Lower lobe of right lung (tissue), 2 donors: Measurements from ENCODE around the gene NDUFS5. TPM values are rescaled to one million over a fixed set of nuclear protein-coding genes. Genes with fewer than 3 reads are reported as not detected.

Experiments used
- ATAC-seq, 2 donors: fragments of 200-7000 bp; cut with Tn5 transposase; one replicate each; pipeline ENCODE4 v1.9.1; 2020 to 2022; ENCODE audit warnings: mild to moderate bottlenecking in 2 of 2, moderate library complexity in 2 of 2
- DNase-seq: peaks from one replicate; pipeline ENCODE4 v3.0.0-alpha.2; 2020
- H3K27ac ChIP-seq: fragments of 200-600 bp; one replicate; pipeline ENCODE4 v1.8.0; 2022
- H3K27me3 ChIP-seq: fragments of 200-600 bp; one replicate; pipeline ENCODE4 v1.8.0; 2022; ENCODE audit warnings: low read depth
- H3K36me3 ChIP-seq: fragments of 200-600 bp; one replicate; pipeline ENCODE4 v1.8.0; 2022; ENCODE audit warnings: mild to moderate bottlenecking
- H3K4me1 ChIP-seq: fragments of 200-600 bp; one replicate; pipeline ENCODE4 v1.8.0; 2022
- H3K4me3 ChIP-seq: fragments of 200-600 bp; one replicate; pipeline ENCODE4 v1.8.0; 2022; ENCODE audit warnings: mild to moderate bottlenecking
- H3K9me3 ChIP-seq: fragments of 200-600 bp; one replicate; pipeline ENCODE4 v1.8.0; 2022
- CTCF ChIP-seq: fragments of 200-600 bp; IDR thresholded peaks from one replicate; pipeline ENCODE4 v1.8.0; 2022; ENCODE audit warnings: antibody characterized with exemption, mild to moderate bottlenecking
- intact Hi-C: fragments of 100-400 bp; cut with DNase I; formaldehyde crosslinking; loops from one replicate; pipeline ENCODE4 v1.11.0; 2022
- total RNA-seq: library from RNA; stranded (reverse); fragmentation: NEBNext Ultra II Directional; extraction: Animal tissue kit (Norgen Biotek cat#: 25700); gene quantifications from one replicate; pipeline ENCODE4 v1.2.1, GENCODE V29; 2021
- donor health status: DM: no; HTN: yes; CAD: no; lungs with severe emphysema.

NDUFS5 gene
- total RNA-seq, 1 donor from 2014 or later, result 140 TPM

- Histone ChIP-seq H3K36me3 (no peaks in the 10 kb centered on the region), H3K4me3 (no peak overlapping the region), H3K27me3 (peaks cover 7% of the 10 kb centered on the region), H3K9me3 (no peaks in the 10 kb centered on the region), H3K27ac (no peak overlapping the region), H3K4me1 (peaks cover 7% of the 10 kb centered on the region)
- TF ChIP-seq CTCF, result no peak
- intact Hi-C loops, result no loop called here
- DNase-seq (no peak), ATAC-seq (peak in 1 of 2 donors; percentile 13)
Observed at GRCh38 chr1:39076799-39077148, 50.6 kb downstream of the NDUFS5 start.

GRCh38 chr1:39080269-39080826 lies 54.2 kb downstream of the NDUFS5 start:
- intact Hi-C loops, result no loop called here
- H3K9me3 ChIP-seq, result no peaks in the 10 kb centered on the region
- peaks cover 22% of the 10 kb centered on the region for H3K27me3 ChIP-seq
- no peak for ATAC-seq
- H3K27ac ChIP-seq, result no peak overlapping the region
- H3K4me1 ChIP-seq, result peaks cover 13% of the 10 kb centered on the region
- DNase-seq, result no peak
- no peak for TF ChIP-seq CTCF
- H3K4me3 ChIP-seq, result peak overlapping the region; percentile 55
- no peaks in the 10 kb centered on the region for H3K36me3 ChIP-seq

GRCh38 chr1:39080831-39081270 lies 54.7 kb downstream of the NDUFS5 start:
- Histone ChIP-seq H3K4me3 (peak overlapping the region; percentile 55), H3K9me3 (no peaks in the 10 kb centered on the region), H3K27me3 (peaks cover 22% of the 10 kb centered on the region), H3K27ac (no peak overlapping the region), H3K36me3 (no peaks in the 10 kb centered on the region), H3K4me1 (peaks cover 13% of the 10 kb centered on the region)
- no peak for DNase-seq
- peak in 1 of 2 donors; percentile 13 for ATAC-seq
- TF ChIP-seq CTCF, result no peak
- intact Hi-C loops, result no loop called here

- no peaks in the 10 kb centered on the region for H3K9me3 ChIP-seq
- DNase-seq (peak; percentile 54), ATAC-seq (peak; percentile 56 to 61)
- peaks cover 13% of the 10 kb centered on the region for H3K4me1 ChIP-seq
- H3K36me3 ChIP-seq, result no peaks in the 10 kb centered on the region
- no peak for TF ChIP-seq CTCF
- peaks cover 22% of the 10 kb centered on the region for H3K27me3 ChIP-seq
- intact Hi-C loops, result no loop called here
- peak overlapping the region; percentile 55 for H3K4me3 ChIP-seq
- no peak overlapping the region for H3K27ac ChIP-seq
Observed at GRCh38 chr1:39081271-39082009, 55.3 kb downstream of the NDUFS5 start.

GRCh38 chr1:39082010-39082799 lies 56.1 kb downstream of the NDUFS5 start:
- intact Hi-C loops, result no loop called here
- ATAC-seq (peak in 1 of 2 donors; percentile 6), DNase-seq (no peak)
- Histone ChIP-seq H3K4me1 (peaks cover 8% of the 10 kb centered on the region), H3K4me3 (peak overlapping the region; percentile 55), H3K36me3 (no peaks in the 10 kb centered on the region), H3K27ac (no peak overlapping the region), H3K9me3 (no peaks in the 10 kb centered on the region), H3K27me3 (peaks cover 22% of the 10 kb centered on the region)
- TF ChIP-seq CTCF, result no peak
